Sigmoid colon (tissue), 4 donors: ENCODE results near the gene CTNNB1.

Source experiments
- POLR2A ChIP-seq, 2 donors: fragments of 450-650 bp; IDR thresholded peaks; one replicate each; pipeline ENCODE4 v1.6.1; 2016; ENCODE audit warnings: antibody characterized with exemption in 2 of 2, mild to moderate bottlenecking in 2 of 2, moderate library complexity in 2 of 2
- POLR2AphosphoS5 ChIP-seq, 4 donors: sonication (generic); formaldehyde crosslinking; IDR thresholded peaks; one replicate each; pipeline ENCODE4 v1.6.1; 2017; ENCODE audit warnings: antibody characterized with exemption in 4 of 4
- TF ChIP-seq, protein P1 (sequence below), 4 experiments: fragments of 450-650 bp in 3 of 4; fragments of 200-600 bp in 1 of 4; IDR thresholded peaks; one replicate each; pipeline ENCODE4 v1.5.1; 2016 to 2019; ENCODE audit warnings: antibody characterized with exemption in 4 of 4, mild to moderate bottlenecking in 3 of 4, moderate library complexity in 2 of 4

DNA sequence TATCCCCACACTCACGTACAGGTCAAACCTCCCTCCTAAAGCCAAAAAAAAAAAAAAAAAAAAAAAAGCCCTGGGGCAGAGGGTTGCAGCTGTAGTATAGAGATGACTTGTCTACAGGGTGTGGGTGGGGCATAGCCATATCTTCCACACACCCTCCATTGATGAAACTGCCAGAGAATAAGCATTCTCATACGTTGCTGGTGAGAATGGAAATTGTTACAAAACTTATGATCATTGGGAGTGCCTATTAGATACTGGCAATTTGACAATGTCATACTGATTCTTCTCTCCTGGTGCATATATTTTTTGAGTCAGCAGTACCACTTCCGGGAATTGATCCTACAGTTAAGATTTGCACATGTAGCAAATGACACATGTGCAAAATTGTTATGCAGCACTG is 11.0 kb upstream of the CTNNB1 start:
- TF ChIP-seq POLR2AphosphoS5 (IDR thresholded peaks at IDR 0.05) (no peak), POLR2A (IDR thresholded peaks at IDR 0.05) (no peak)
- TF ChIP-seq, protein P1, sequence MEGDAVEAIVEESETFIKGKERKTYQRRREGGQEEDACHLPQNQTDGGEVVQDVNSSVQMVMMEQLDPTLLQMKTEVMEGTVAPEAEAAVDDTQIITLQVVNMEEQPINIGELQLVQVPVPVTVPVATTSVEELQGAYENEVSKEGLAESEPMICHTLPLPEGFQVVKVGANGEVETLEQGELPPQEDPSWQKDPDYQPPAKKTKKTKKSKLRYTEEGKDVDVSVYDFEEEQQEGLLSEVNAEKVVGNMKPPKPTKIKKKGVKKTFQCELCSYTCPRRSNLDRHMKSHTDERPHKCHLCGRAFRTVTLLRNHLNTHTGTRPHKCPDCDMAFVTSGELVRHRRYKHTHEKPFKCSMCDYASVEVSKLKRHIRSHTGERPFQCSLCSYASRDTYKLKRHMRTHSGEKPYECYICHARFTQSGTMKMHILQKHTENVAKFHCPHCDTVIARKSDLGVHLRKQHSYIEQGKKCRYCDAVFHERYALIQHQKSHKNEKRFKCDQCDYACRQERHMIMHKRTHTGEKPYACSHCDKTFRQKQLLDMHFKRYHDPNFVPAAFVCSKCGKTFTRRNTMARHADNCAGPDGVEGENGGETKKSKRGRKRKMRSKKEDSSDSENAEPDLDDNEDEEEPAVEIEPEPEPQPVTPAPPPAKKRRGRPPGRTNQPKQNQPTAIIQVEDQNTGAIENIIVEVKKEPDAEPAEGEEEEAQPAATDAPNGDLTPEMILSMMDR (IDR thresholded peaks at IDR 0.05): no peak
